ENCODE results near the gene TMEM87A. TPM values are rescaled to one million over a fixed set of nuclear protein-coding genes. Genes with fewer than 3 reads are reported as not detected.

The TMEM87A gene
- total RNA-seq, 2 donors from 2014 or later, result 31.4 to 36.6 TPM

GRCh38 chr15:42282926-42283325 lies 9.7 kb upstream of the TMEM87A start:
- no peak overlapping the region for H3K27ac ChIP-seq
- H3K4me1 ChIP-seq, result peaks cover 20% of the 10 kb centered on the region
- 66 to 69% methylated on average over 5 of the region's 5 CpGs for WGBS, 2 donors
- H3K27me3 ChIP-seq, result no peaks in the 10 kb centered on the region
- H3K36me3 ChIP-seq (replicated peaks in 1 of 2; ENCODE audit: insufficient read depth in 1 of 2, low read depth in 2 of 2), result peaks cover 0 to 3% of the 10 kb centered on the region in 2 donors
- DNase-seq, result no peak
- intact Hi-C loops (cut with DNase I), result no loop called here
- no peak for ATAC-seq
- H3K9me3 ChIP-seq, result no peaks in the 10 kb centered on the region
- H3K4me3 ChIP-seq, result no peak overlapping the region
- TF ChIP-seq POLR2A (IDR thresholded peaks at IDR 0.05) (no peak), CTCF (IDR thresholded peaks at IDR 0.05) (no peak)

GRCh38 chr15:42282344-42282743 lies 9.1 kb upstream of the TMEM87A start:
- intact Hi-C loops (cut with DNase I), result no loop called here
- TF ChIP-seq CTCF (IDR thresholded peaks at IDR 0.05) (no peak), POLR2A (IDR thresholded peaks at IDR 0.05) (no peak)
- H3K27ac ChIP-seq, result no peak overlapping the region
- no peak overlapping the region for H3K4me3 ChIP-seq
- no peaks in the 10 kb centered on the region for H3K9me3 ChIP-seq
- no peaks in the 10 kb centered on the region for H3K27me3 ChIP-seq
- H3K36me3 ChIP-seq (replicated peaks in 1 of 2; ENCODE audit: insufficient read depth in 1 of 2, low read depth in 2 of 2), result peaks cover 0 to 3% of the 10 kb centered on the region in 2 donors
- H3K4me1 ChIP-seq, result peaks cover 20% of the 10 kb centered on the region
- ATAC-seq (no peak), DNase-seq (no peak)

GRCh38 chr15:42279234-42279723 lies 6.0 kb upstream of the TMEM87A start:
- H3K4me1 ChIP-seq, result peaks cover 28% of the 10 kb centered on the region

GRCh38 chr15:42276762-42277161 lies 3.5 kb upstream of the TMEM87A start:
- no peak overlapping the region for H3K27ac ChIP-seq
- intact Hi-C loops (cut with DNase I), result no loop called here
- DNase-seq, result no peak
- ATAC-seq, result no peak
- peaks cover 27% of the 10 kb centered on the region for H3K4me1 ChIP-seq
- peaks cover 0 to 3% of the 10 kb centered on the region in 2 donors for H3K36me3 ChIP-seq (replicated peaks in 1 of 2; ENCODE audit: insufficient read depth in 1 of 2, low read depth in 2 of 2)
- no peaks in the 10 kb centered on the region for H3K27me3 ChIP-seq
- TF ChIP-seq POLR2A (IDR thresholded peaks at IDR 0.05) (no peak), CTCF (IDR thresholded peaks at IDR 0.05) (no peak)
- H3K4me3 ChIP-seq, result no peak overlapping the region
- 94 to 98% methylated on average over 2 of the region's 2 CpGs for whole genome bisulfite sequencing, 2 donors
- H3K9me3 ChIP-seq, result no peaks in the 10 kb centered on the region

More at GRCh38 chr15:42279234-42279723, 6.0 kb upstream of the TMEM87A start:
- TF ChIP-seq POLR2A (IDR thresholded peaks at IDR 0.05), result no peak
- TF ChIP-seq CTCF (IDR thresholded peaks at IDR 0.05), result no peak
- Histone ChIP-seq H3K27ac (no peak overlapping the region), H3K36me3 (replicated peaks in 1 of 2; ENCODE audit: insufficient read depth in 1 of 2, low read depth in 2 of 2) (peaks cover 0 to 3% of the 10 kb centered on the region in 2 donors), H3K9me3 (no peaks in the 10 kb centered on the region), H3K4me3 (no peak overlapping the region), H3K27me3 (no peaks in the 10 kb centered on the region)
- WGBS, 2 donors, result 55 to 70% methylated on average over 3 of the region's 3 CpGs
- ATAC-seq (no peak), DNase-seq (no peak)
- intact Hi-C loops (cut with DNase I), result no loop called here

- TF ChIP-seq CTCF (IDR thresholded peaks at IDR 0.05) (no peak), POLR2A (IDR thresholded peaks at IDR 0.05) (no peak)
- ATAC-seq, result no peak
- H3K27me3 ChIP-seq, result no peaks in the 10 kb centered on the region
- no peaks in the 10 kb centered on the region for H3K9me3 ChIP-seq
- peaks cover 33% of the 10 kb centered on the region for H3K4me1 ChIP-seq
- H3K4me3 ChIP-seq, result no peak overlapping the region
- DNase-seq, result no peak
- H3K36me3 ChIP-seq (replicated peaks in 1 of 2; ENCODE audit: insufficient read depth in 1 of 2, low read depth in 2 of 2), result peaks cover 0 to 3% of the 10 kb centered on the region in 2 donors
- WGBS, 2 donors, result 45 to 61% methylated on average over 4 of the region's 4 CpGs
- peak overlapping the region in 3 of 4 donors; percentile 94 to 96 (median 95) for H3K27ac ChIP-seq
- intact Hi-C loops (cut with DNase I), result no loop called here
These were observed 2.7 kb upstream of the TMEM87A start for GRCh38 chr15:42275780-42276391.

Measured in body of pancreas (tissue), 4 donors.